ENCODE results near the gene CCL20. TPM values are rescaled to one million over a fixed set of nuclear protein-coding genes. Genes with fewer than 3 reads are reported as not detected.
"Not testable (repeated sequence)": the region's sequence is repeated elsewhere in the genome, so short reads cannot be mapped to it uniquely, and the experiment has no call there.

Gene CCL20
- total RNA-seq, 4 donors from 2014 or later = 0.40 to 1.5 TPM; not detected in 2

GRCh38 chr2:227796045-227796711 lies 17.5 kb upstream of the CCL20 start:
- DNase-seq = no peak
- no peaks in the 10 kb centered on the region for H3K27me3 ChIP-seq
- intact Hi-C loops (cut with DNase I; ENCODE audit: low total_unique reads) = no loop called here
- TF ChIP-seq POLR2A (IDR thresholded peaks at IDR 0.05) = no peak
- no peak for TF ChIP-seq CTCF (IDR thresholded peaks at IDR 0.05 in 4 of 5, conservative IDR thresholded peaks at IDR 0.05 in 1 of 5)
- in situ Hi-C loops (cut with MboI; ENCODE audit: low sequenced_read_pairs in 4 of 4) = no loop called here
- no peak overlapping the region for H3K27ac ChIP-seq
- no peaks in the 10 kb centered on the region for H3K9me3 ChIP-seq
- H3K4me3 ChIP-seq = no peak overlapping the region
- no peaks in the 10 kb centered on the region for H3K36me3 ChIP-seq
- no peak for ATAC-seq
- H3K4me1 ChIP-seq = no peaks in the 10 kb centered on the region

- ATAC-seq; in situ Hi-C loops (cut with MboI; ENCODE audit: low sequenced_read_pairs in 4 of 4); H3K27ac ChIP-seq; H3K27me3 ChIP-seq; DNase-seq; H3K9me3 ChIP-seq; H3K36me3 ChIP-seq; H3K4me1 ChIP-seq; H3K4me3 ChIP-seq; intact Hi-C loops (cut with DNase I; ENCODE audit: low total_unique reads): not testable (repeated sequence)
These were observed 16.9 kb upstream of the CCL20 start for GRCh38 chr2:227796768-227797167.

- no peak for ATAC-seq
- Histone ChIP-seq H3K27me3 (no peaks in the 10 kb centered on the region), H3K4me3 (no peak overlapping the region), H3K27ac (no peak overlapping the region), H3K36me3 (no peaks in the 10 kb centered on the region), H3K4me1 (no peaks in the 10 kb centered on the region), H3K9me3 (no peaks in the 10 kb centered on the region)
- TF ChIP-seq CTCF (IDR thresholded peaks at IDR 0.05 in 4 of 5, conservative IDR thresholded peaks at IDR 0.05 in 1 of 5) (no peak), POLR2A (IDR thresholded peaks at IDR 0.05) (no peak)
- no peak for DNase-seq
- intact Hi-C loops (cut with DNase I; ENCODE audit: low total_unique reads) (no loop called here), in situ Hi-C loops (cut with MboI; ENCODE audit: low sequenced_read_pairs in 4 of 4) (no loop called here)
These were observed 14.4 kb upstream of the CCL20 start for GRCh38 chr2:227799202-227799601.

GRCh38 chr2:227802882-227803281 lies 10.8 kb upstream of the CCL20 start:
- Histone ChIP-seq H3K36me3 (no peaks in the 10 kb centered on the region), H3K4me1 (no peaks in the 10 kb centered on the region), H3K27me3 (no peaks in the 10 kb centered on the region), H3K4me3 (no peak overlapping the region), H3K9me3 (no peaks in the 10 kb centered on the region), H3K27ac (no peak overlapping the region)
- DNase-seq (no peak), ATAC-seq (no peak)
- no peak for TF ChIP-seq POLR2A (IDR thresholded peaks at IDR 0.05)
- TF ChIP-seq CTCF (IDR thresholded peaks at IDR 0.05 in 4 of 5, conservative IDR thresholded peaks at IDR 0.05 in 1 of 5) = no peak
- intact Hi-C loops (cut with DNase I; ENCODE audit: low total_unique reads) (no loop called here), in situ Hi-C loops (cut with MboI; ENCODE audit: low sequenced_read_pairs in 4 of 4) (no loop called here)

- Histone ChIP-seq H3K27me3 (no peaks in the 10 kb centered on the region), H3K36me3 (no peaks in the 10 kb centered on the region), H3K4me3 (no peak overlapping the region), H3K27ac (no peak overlapping the region), H3K9me3 (no peaks in the 10 kb centered on the region), H3K4me1 (no peaks in the 10 kb centered on the region)
- intact Hi-C loops (cut with DNase I; ENCODE audit: low total_unique reads) = no loop called here
- ATAC-seq = no peak
- DNase-seq = no peak
- TF ChIP-seq POLR2A (IDR thresholded peaks at IDR 0.05) (no peak), CTCF (IDR thresholded peaks at IDR 0.05 in 4 of 5, conservative IDR thresholded peaks at IDR 0.05 in 1 of 5) (no peak)
- in situ Hi-C loops (cut with MboI; ENCODE audit: low sequenced_read_pairs in 4 of 4) = no loop called here
These were observed 8.7 kb upstream of the CCL20 start for GRCh38 chr2:227804975-227805374.
